ENCODE data around the gene PHF11. TPM values are rescaled to one million over a fixed set of nuclear protein-coding genes. Genes with fewer than 3 reads are reported as not detected.

PHF11 gene
- total and polyA plus RNA-seq, 2 experiments from 2014 or later, result 7.4 to 13.5 TPM

DNA sequence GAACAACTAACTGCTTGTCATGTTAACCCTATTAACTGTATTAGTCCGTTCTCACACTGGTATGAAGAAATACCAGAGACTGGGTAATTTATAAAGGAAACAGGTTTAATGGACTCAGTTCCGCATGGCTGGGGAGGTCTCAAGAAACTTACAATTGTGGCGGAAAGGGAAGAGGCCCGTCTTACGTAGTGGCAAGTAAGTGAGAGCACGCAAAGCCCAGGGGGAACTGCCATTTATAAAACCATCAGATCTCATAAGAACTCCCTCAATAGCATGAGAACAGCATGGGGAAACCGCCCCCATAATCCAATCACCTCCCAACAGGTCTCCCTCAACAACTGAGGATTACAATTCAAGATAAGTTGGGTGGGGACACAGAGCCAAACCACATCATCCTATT, 34.7 kb downstream of the PHF11 start (continued):
- TF ChIP-seq, protein P1, sequence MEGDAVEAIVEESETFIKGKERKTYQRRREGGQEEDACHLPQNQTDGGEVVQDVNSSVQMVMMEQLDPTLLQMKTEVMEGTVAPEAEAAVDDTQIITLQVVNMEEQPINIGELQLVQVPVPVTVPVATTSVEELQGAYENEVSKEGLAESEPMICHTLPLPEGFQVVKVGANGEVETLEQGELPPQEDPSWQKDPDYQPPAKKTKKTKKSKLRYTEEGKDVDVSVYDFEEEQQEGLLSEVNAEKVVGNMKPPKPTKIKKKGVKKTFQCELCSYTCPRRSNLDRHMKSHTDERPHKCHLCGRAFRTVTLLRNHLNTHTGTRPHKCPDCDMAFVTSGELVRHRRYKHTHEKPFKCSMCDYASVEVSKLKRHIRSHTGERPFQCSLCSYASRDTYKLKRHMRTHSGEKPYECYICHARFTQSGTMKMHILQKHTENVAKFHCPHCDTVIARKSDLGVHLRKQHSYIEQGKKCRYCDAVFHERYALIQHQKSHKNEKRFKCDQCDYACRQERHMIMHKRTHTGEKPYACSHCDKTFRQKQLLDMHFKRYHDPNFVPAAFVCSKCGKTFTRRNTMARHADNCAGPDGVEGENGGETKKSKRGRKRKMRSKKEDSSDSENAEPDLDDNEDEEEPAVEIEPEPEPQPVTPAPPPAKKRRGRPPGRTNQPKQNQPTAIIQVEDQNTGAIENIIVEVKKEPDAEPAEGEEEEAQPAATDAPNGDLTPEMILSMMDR (conservative IDR thresholded peaks at IDR 0.05; ENCODE audit: low read depth in 2 of 2), result no peak
- TF ChIP-seq, protein P2, sequence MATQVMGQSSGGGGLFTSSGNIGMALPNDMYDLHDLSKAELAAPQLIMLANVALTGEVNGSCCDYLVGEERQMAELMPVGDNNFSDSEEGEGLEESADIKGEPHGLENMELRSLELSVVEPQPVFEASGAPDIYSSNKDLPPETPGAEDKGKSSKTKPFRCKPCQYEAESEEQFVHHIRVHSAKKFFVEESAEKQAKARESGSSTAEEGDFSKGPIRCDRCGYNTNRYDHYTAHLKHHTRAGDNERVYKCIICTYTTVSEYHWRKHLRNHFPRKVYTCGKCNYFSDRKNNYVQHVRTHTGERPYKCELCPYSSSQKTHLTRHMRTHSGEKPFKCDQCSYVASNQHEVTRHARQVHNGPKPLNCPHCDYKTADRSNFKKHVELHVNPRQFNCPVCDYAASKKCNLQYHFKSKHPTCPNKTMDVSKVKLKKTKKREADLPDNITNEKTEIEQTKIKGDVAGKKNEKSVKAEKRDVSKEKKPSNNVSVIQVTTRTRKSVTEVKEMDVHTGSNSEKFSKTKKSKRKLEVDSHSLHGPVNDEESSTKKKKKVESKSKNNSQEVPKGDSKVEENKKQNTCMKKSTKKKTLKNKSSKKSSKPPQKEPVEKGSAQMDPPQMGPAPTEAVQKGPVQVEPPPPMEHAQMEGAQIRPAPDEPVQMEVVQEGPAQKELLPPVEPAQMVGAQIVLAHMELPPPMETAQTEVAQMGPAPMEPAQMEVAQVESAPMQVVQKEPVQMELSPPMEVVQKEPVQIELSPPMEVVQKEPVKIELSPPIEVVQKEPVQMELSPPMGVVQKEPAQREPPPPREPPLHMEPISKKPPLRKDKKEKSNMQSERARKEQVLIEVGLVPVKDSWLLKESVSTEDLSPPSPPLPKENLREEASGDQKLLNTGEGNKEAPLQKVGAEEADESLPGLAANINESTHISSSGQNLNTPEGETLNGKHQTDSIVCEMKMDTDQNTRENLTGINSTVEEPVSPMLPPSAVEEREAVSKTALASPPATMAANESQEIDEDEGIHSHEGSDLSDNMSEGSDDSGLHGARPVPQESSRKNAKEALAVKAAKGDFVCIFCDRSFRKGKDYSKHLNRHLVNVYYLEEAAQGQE (IDR thresholded peaks at IDR 0.05; ENCODE audit: unreplicated experiment), result no peak
- TF ChIP-seq ZNF331 (CRISPR knock-in tag; IDR thresholded peaks at IDR 0.05; ENCODE audit: low read depth) (no peak), CREB1 (CRISPR knock-in tag; IDR thresholded peaks at IDR 0.05; ENCODE audit: low read depth) (no peak), JUNB (IDR thresholded peaks at IDR 0.05; ENCODE audit: unreplicated experiment) (no peak), EZH2 (IDR thresholded peaks at IDR 0.05; ENCODE audit: low read depth, unreplicated experiment) (no peak)
- TF ChIP-seq, protein P3, sequence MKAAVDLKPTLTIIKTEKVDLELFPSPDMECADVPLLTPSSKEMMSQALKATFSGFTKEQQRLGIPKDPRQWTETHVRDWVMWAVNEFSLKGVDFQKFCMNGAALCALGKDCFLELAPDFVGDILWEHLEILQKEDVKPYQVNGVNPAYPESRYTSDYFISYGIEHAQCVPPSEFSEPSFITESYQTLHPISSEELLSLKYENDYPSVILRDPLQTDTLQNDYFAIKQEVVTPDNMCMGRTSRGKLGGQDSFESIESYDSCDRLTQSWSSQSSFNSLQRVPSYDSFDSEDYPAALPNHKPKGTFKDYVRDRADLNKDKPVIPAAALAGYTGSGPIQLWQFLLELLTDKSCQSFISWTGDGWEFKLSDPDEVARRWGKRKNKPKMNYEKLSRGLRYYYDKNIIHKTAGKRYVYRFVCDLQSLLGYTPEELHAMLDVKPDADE (IDR thresholded peaks at IDR 0.05), result no peak

DNA sequence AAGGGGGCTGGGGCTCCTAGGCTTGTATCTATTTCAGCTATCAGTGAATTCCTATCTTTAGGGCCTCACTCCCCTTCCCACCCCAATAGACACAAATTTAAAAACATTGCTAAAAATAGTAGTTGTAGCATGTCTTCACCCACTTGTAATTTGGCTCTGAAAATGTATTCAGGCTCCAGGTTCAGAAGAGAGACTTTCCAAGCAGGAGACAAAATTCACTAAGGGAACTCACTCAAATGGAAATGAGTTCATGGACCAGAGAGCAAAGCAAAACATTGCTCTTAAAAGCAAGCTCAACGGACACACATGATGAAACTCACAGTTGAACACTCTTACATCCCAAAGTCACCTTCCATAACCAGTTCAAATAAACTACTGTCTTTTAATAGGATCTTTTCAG, 36.8 kb downstream of the PHF11 start:
- Histone ChIP-seq H3K27ac (ENCODE audit: low read depth) (no peak overlapping the region), H2AFZ (no peak overlapping the region), H4K20me1 (replicated peaks; ENCODE audit: insufficient read depth) (no peaks in the 10 kb centered on the region), H3K79me2 (replicated peaks; ENCODE audit: insufficient read depth) (no peaks in the 10 kb centered on the region), H3K36me3 (ENCODE audit: insufficient read depth) (no peaks in the 10 kb centered on the region), H3K4me1 (ENCODE audit: insufficient read depth) (no peaks in the 10 kb centered on the region), H3K27me3 (ENCODE audit: insufficient read depth) (no peaks in the 10 kb centered on the region), H3K4me3 (no peak overlapping the region), H3K4me2 (no peak overlapping the region), H3F3A (replicated peaks; ENCODE audit: low read depth) (no peaks in the 10 kb centered on the region), H3K9me2 (ENCODE audit: insufficient read depth) (no peaks in the 10 kb centered on the region)
- Mint-ChIP-seq H3K27ac (no peak overlapping the region), H3K9me3 (no peaks in the 10 kb centered on the region), H3K36me3 (ENCODE audit: low read depth) (peaks cover 7% of the 10 kb centered on the region; the same call in 1 of the 3 replicates), H3K4me1 (no peaks in the 10 kb centered on the region), H3K27me3 (ENCODE audit: insufficient read depth, low read depth, poor library complexity) (no peaks in the 10 kb centered on the region), H3K4me3 (no peak overlapping the region)
- TF ChIP-seq, protein P1 (conservative IDR thresholded peaks at IDR 0.05; ENCODE audit: low read depth in 2 of 2), result no peak
- TF ChIP-seq CREB1 (CRISPR knock-in tag; IDR thresholded peaks at IDR 0.05; ENCODE audit: low read depth) (no peak), JUNB (IDR thresholded peaks at IDR 0.05; ENCODE audit: unreplicated experiment) (no peak), ZNF331 (CRISPR knock-in tag; IDR thresholded peaks at IDR 0.05; ENCODE audit: low read depth) (no peak)
- TF ChIP-seq, protein P2 (IDR thresholded peaks at IDR 0.05; ENCODE audit: unreplicated experiment), result no peak
- TF ChIP-seq, protein P3 (IDR thresholded peaks at IDR 0.05), result no peak
- no peak for DNase-seq (ENCODE audit: low spot score)
- ATAC-seq, result no peak

All from GM23338 (cell line).